Measurements from ENCODE around the gene ACIN1.
A peak's percentile ranks its signal among the peaks of the same experiment; 100 is the strongest.

Gene ACIN1, protein sequence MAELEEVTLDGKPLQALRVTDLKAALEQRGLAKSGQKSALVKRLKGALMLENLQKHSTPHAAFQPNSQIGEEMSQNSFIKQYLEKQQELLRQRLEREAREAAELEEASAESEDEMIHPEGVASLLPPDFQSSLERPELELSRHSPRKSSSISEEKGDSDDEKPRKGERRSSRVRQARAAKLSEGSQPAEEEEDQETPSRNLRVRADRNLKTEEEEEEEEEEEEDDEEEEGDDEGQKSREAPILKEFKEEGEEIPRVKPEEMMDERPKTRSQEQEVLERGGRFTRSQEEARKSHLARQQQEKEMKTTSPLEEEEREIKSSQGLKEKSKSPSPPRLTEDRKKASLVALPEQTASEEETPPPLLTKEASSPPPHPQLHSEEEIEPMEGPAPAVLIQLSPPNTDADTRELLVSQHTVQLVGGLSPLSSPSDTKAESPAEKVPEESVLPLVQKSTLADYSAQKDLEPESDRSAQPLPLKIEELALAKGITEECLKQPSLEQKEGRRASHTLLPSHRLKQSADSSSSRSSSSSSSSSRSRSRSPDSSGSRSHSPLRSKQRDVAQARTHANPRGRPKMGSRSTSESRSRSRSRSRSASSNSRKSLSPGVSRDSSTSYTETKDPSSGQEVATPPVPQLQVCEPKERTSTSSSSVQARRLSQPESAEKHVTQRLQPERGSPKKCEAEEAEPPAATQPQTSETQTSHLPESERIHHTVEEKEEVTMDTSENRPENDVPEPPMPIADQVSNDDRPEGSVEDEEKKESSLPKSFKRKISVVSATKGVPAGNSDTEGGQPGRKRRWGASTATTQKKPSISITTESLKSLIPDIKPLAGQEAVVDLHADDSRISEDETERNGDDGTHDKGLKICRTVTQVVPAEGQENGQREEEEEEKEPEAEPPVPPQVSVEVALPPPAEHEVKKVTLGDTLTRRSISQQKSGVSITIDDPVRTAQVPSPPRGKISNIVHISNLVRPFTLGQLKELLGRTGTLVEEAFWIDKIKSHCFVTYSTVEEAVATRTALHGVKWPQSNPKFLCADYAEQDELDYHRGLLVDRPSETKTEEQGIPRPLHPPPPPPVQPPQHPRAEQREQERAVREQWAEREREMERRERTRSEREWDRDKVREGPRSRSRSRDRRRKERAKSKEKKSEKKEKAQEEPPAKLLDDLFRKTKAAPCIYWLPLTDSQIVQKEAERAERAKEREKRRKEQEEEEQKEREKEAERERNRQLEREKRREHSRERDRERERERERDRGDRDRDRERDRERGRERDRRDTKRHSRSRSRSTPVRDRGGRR

DNA sequence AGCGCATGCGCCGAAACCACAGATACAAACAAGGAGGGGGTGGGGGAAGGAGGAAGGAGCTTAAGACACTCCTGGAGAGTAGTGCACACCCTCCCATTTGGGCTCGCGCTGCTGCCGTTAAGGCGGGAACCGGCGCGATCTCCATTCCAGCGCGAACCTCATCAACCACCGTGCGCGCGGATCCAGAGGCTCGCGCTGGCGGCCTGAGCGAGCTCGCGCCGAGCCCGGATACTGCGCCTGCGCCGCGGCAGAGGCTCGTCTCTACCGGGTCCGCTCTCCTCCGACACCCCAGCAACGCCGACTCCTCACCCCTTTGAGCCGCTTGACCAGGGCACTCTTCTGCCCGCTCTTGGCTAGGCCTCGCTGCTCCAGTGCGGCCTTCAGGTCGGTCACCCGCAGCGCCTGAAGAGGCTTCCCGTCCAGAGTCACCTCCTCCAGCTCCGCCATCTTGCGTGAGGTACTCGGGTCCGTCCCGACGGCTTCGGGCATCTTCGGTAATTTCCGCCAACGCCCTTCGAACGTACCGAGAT is at the start of gene ACIN1:
Gene ACIN1, minus strand, starts transcription at position 471 of the 530 bp plus-strand sequence. Its CDS starts 24 bp downstream, at position 447.
- DNase-seq, result no peak

DNA sequence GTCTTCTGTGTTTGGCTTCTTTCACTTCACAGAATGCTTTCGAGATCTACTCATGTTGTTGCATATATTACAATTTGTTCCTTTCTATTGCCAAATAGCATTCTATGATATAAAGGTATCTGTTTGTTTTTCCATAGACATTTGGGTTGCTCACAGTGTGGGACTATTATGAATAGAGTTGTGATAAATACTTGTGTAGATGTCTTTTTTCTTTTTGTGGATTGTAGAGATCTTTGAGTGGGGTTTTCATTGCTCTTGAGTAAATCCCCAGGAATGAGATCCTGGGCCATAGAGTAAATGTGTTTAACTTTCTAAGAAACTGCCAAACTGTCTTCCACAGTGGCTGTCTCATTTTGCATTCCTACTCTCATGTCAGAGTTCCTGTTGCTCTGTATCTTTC is 49.0 kb upstream of the ACIN1 start:
- no peak for DNase-seq

DNA sequence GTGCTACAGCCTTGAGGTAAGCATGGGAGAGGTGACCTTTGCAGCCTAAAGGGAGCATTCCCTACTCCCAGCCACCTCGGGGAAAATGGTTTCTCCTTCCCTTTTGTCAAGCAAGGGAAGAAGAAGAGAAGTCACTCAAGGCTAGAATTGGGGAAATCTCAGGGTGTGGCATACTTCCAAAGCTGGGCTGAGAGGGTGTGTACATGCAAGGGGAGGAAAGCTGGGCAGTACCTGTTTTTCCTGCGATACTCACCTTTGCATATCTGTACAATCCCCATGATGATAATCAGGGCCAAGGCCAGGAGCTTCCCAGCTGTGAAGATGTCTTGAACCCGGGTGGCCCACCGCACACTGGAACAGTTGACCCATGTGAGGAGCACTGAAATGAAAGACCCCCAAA is 47.9 kb upstream of the ACIN1 start:
- DNase-seq, result no peak

DNA sequence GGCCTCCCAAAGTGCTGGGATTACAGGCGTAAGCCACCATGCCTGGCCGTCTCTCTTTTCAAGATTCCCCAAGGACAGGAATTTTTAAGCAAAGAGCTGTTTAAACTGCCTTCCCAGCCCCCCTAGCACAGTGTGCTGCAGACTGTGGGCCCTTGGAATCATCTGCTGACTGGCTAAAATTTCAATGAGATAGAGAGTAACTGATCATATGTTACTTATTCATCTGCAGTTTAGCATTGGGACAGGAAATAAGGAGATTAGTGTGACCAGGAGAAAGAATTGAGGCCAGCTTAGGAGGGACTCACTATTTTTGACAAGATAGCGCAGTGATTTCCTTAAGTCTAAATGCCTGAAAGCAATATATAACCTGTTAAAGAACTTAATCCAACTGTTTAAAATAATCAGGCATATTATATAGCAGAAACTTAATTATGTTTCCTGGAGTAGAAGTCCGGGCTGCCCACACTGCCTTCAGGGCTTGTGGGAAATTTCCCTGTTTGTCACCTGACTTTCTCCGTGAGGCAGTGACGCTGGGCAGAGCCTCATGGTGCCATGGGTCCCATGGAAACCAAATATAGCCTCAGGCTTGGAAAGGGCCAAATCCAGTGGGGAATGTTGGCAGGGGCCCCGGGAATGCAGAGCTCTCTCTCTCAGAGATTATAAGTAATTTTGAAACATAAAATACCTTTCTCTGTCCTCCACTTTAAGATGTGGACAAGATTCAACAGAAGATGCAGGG is 46.9 kb upstream of the ACIN1 start:
- DNase-seq, result no peak

DNA sequence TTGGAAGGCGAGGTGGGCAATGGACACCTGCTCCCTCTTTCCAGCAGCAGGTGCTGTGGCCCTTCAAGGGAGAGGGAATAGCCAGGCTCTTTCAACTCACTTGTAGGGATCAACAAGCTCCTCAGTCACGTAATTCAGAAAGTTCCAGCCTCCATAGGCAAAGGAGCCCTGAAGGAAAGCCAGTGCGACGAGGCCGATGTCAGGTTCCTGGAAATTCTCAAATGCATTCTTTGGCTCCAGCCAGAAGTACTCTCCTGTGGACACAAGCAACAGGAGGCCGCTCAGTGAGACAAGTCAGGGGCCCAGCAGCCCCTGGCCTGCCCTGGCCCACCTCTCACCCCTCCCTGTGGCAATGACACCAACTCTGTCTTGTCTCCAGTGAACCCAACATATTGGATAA is 45.4 kb upstream of the ACIN1 start:
- DNase-seq, result no peak

DNA sequence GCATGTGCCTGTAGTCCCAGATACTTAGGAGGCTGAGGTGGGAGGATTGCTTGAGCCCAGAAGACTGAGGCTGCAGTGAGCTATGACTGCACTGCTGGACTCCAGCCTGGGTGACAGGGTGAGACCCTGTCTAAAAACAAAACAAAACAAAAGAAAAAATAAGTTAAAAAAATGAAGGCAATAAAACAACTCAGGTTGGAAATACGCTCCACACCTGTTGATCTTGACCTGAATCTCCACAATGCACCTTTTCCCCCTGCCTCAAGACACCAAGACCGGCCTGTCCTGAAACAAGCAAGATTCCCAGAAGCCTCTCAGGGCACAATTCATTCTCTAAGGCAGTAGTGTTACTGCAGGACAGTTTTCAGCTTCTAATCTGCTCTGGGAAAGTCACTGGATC is 44.9 kb upstream of the ACIN1 start:
- DNase-seq, result no peak

DNA sequence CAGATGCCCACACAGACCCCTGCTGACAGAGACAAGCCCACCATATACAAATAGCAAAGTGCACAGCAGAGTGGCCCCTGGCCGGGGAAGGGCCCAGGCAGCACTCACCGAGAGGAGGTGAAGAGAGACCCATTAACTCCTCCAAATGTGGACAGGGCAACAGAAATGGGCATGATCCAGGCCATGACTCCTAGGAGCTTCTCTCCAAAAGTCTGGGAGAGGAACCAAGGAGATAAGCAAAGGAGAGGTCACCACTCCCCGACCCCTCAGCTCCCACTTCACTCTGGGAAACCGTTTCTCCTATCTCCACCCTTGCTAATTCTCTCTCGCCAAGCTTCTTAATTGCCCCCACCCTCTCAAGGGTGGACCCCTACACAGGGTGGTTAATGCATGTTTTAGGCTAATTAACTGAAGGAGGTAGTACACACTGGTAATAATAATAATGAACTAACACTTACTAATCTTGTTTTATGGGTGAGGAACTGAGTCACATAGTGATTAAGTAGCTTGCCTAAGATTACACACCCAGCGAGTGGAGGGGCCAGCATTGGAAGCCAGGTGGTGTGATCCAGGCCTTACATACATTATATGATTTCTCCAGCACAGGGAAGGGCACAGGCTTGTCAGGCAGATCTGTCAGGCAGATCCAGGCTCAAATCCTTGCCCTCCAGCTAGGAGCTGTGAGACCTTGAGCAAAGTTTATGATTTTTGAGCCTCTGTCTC is 43.0 kb upstream of the ACIN1 start:
- DNase-seq, result no peak

DNA sequence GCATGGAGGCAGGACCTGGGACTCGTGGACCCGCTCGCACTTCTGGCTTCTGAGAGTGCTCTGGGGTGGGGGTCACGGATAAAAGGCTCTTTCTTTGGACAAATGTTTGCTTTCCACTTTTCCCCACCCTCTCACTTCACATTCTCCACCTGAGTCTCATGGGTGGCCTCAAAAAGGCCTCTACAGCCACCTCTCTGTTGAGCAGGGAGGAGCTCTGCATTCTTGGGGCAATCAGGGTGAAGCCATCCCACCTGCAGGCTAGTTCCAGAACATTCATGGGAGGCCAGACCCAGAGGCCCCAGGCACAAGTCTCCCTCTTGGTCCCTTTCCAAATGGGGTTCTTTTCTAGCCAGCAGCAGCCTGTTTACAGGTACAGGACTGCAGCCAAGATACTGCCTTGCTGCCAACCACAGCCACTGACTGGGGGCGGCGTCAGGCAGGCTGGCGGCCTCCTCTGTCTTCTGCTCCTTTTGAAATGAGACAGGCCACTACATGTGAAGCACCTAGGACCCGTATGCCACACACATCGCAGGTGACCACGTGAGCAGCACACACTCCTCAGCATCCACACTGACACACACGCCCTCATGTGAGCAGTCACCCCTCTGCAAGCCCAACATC is 42.4 kb upstream of the ACIN1 start:
- peak; percentile 5 for DNase-seq

DNA sequence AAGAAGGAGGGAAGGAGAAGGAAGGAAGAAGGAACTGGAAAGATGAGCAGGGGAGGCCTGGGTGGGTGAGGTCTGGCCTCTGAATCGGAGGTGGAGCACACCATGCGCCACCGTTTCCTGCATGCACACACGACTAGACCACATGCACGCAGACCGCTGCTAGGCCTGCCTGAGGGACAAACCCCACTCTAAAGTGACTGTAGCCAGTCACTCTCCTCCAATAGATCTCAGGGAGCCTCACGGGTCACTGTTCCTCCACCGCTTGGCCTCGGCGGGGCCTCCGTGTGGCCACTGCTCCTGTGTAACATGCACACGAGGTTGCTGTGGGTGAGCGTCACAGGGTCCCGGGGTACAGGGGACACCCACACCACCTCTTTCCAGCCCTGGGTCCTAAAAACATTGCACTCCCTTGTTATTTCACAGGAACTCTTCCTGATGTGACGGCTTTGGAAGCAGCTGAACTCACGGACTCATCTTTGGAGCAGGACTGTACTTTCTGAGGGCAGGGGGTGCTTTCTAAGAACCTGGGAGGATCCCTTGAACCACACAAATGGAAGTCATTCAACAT is 41.7 kb upstream of the ACIN1 start:
- DNase-seq, result no peak

DNA sequence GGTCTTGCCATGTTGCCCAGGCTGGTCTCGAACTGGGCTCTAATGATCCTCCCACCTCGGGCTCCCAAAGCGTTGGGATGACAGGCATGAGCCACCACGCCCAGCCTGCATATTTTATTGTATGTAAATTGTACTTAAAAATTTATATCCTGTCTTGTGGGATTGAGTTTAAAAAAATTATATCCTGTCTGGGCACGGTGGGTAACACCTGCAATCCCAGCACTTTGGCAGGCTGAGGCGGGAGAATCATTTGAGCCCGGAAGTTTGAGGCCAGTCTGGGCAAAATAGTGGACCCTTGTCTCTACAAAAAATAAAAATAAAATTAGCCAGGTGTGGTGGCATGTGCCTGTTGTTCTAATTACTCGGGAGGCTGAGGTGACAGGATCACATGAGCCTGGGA is 38.0 kb upstream of the ACIN1 start:
- DNase-seq, result no peak

DNA sequence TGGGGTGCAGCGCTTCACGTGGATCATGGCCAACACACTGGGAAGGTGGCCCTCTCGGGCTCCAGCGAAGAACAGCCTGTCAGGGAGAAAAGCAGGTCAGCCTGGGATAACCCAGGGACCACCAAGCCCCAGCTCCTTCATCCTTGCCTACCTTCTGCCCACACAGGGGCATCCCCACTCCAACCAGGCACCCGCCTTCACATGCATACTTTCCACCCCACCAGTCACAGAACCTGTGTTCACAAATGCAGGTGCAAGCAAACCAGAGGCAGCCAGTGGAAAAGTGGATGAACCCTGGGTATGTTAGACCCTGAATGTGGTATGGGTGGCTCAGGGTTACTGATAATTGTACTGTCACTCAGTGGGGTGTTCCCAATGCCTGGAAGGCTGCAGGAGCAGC is 36.5 kb upstream of the ACIN1 start:
- DNase-seq, result no peak

DNA sequence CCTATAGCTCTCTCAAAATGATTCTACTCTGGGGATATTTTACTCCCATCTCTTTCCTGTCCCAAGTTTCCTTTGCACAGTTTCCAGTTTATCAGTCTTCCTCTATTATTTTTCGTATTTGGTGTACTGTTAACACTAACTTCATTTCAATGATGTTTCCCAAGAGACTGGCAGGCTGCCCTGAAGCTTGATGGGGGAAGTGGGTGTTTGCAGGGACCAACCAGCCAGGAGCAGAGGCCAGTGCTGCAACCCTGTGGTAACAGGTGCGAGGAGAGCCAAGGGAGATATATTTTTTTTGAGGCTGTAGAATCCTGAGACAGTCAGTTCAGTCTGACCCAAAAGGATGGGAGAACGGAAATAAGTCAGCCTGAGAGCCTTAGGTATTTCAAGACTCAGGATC is 35.9 kb upstream of the ACIN1 start:
- no peak for DNase-seq

DNA sequence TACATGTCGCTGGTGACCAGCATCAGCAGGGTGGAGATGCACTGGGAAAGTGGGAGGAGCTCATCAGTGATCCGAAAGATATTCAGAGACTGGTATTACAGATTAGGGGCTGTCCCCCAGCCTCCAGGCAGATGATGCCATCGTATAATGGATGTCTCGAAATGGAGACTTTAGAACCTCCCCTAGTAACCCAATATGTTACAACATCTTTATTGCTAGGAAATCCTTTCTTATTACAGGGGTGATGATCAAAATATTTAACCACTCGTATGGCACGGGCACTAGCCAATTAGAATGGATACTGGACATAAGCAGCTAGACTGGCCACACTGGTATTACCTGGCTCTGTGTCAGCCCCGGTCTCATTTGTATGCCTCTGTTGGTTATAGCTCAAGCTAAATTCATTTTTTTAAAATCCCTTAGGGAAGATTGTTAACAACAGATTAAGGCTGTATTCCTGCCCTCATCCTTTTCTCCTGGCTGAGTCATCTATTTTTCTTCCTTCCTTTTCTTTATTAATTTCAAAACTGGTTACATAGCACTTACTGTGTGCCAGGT is 34.9 kb upstream of the ACIN1 start:
- no peak for DNase-seq

DNA sequence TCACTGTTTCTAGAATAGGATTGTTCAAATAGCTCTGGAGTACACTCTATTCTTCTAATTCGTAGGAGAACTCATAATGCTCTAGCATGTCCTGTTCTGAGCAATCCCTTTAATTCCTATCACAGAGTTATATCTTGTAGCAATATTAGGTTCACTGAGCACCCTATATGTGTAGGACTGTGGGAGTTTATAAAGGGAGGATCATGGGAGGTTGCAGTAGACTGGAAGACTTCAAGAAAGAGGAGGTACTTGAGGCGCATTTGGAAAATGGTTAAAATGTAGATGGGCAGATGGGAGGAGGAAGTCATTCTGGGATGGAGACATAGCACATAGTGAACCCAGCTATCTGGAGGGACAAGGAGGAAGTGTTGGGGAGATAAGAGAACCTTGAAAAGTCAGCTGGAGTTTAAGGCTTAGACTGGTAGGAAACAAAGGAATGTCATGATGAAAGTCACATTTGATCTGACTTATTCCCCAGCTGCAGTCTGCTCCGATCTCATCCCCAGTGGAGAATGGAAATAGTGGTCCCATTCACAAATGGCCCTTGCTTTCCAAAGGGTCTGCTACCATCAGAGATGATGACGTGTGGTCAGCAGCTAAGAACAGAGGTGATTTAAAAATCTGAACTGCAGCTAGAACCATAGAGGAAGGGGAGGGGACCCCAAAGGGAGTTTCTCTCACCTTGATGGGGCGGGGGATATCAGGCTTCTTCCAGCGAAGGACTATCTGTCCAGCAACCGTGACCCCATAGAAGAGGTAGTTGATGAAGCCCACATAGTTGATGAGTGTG is 34.2 kb upstream of the ACIN1 start:
- DNase-seq, result no peak

DNA sequence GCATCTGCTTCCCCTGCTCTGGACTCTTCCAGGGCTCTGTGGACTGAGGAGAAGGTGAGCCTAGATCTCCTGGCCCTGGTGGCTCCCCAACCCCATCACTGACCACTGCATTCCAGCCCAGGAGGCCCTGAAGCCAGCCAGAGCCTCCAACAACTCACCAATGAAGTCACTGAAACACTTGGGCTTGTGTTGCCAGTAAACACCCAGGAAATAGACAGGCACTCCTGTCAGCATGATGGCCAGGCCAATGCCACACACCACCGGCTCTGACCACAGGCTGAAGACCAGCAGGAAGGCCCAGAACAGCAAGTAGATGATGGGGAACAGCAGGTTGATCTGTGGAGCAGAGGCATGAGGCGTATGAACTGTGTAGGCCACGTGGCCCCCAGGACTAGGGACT is 32.9 kb upstream of the ACIN1 start:
- no peak for DNase-seq

DNA sequence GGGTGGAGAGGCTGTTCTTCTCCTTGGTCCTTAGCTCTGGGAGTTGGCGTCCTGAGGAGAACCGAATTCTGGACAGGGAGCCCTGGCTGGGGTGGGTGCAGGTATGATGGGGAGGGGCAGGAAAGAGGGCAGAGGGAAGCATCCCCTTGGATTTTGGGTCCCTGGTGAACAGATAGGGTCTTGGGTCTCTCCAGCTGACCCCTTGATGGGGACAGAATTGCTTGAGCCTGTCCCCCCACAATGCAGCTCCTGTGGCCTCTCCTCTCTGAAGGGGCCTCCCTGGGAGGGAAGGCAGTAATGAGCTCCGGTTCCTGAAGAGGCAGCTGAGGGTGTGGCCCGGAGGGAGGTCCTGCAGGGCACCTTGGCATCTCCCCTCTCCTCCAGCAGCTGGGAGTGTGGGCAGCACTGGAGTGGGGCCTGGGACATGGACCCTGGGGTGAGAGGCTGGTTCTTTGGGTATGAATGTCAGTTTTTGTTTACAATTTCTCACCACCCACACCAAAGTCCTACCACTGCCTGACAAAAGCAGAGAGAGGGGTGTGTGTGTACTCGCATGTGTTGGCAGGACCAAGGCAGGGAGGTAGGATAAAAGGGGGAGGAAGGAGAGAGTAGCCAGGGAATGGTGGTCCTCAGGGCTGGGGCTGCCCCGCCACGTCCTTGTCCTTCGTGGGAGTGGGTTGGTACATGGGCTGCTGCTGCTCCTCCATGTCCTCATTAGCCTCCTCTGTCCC is 31.8 kb upstream of the ACIN1 start:
- DNase-seq, result no peak

DNA sequence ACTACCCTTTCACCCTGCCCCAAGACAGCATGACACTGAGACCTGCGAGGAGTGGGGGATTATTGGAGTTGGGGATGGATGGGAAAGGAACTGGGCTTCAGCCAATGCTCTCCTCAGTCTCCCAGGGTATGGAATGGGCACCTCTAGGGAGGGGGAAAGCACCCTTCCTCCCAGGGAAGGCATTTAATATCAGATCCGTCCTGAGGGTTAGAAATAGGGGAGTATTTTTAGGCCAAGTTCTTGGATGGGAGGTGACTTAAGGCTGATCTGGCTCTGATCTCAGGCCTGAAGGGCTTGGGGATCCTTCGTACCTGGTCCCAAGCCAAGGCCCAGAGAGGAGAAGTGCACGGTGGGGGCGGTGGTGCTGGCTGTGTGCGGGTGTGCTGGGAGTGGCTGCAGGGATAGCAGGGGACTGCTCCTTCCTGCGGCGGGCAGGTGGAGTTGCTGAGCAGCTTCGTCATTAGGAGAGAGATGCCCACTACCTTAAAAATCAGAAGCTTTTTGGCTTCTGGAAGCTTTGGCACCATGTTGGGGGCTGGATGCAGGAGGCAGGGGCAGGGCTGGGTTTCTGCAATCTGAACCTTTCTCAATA is 31.1 kb upstream of the ACIN1 start:
- DNase-seq, result no peak

DNA sequence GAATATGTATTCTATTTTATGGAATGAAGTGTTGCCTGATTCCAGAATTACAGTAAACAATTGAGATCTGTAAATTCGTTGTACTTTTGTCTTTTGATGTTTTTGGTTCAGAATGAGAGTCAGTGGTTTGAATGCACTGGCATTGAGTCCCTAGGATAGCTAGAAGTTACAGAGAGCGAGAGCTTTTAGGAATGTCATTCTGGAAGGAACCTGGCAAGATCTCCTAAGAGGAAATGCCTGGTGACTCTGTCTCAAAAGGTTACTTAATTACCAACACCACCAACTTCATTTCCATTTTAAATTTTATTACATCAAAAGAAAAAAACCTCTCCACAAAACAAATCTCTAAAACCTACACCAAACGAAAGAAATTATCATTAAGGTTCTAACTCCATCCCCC is 30.1 kb upstream of the ACIN1 start:
- DNase-seq, result no peak
